Stimulated activated CD8-positive, alpha-beta memory T cell treated with anti-CD3 and anti-CD28 coated beads, Interleukin-15, amount 100 ng/mL, for 48 hours (primary cell): ENCODE data around the gene RGS6.

ENCODE experiments used
- DNase-seq, 2 donors: peaks; one replicate each; pipeline ENCODE4 v3.0.0-alpha.2; 2020; ENCODE audit warnings: low read depth in 2 of 2

The RGS6 gene

DNA sequence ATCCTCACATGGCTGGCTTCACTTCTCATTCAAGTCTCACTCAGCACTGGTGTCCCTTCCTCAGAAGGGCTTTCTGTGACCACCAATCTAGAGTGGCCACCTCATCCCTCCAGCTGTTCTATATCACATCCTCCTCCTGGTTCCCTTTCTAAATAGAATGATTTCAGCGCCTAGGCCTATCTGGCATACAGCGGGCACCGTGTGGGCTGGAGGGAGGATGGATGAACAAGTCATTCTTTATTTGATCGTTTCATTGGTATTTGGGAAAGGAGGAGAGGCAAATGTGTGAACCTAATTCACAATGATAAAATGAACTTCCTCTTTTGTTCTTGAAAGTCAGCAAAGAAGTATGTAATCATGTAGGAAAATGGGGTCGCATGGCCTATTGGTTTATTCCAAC is 567.5 kb downstream of the RGS6 start:
- DNase-seq: no peak

DNA sequence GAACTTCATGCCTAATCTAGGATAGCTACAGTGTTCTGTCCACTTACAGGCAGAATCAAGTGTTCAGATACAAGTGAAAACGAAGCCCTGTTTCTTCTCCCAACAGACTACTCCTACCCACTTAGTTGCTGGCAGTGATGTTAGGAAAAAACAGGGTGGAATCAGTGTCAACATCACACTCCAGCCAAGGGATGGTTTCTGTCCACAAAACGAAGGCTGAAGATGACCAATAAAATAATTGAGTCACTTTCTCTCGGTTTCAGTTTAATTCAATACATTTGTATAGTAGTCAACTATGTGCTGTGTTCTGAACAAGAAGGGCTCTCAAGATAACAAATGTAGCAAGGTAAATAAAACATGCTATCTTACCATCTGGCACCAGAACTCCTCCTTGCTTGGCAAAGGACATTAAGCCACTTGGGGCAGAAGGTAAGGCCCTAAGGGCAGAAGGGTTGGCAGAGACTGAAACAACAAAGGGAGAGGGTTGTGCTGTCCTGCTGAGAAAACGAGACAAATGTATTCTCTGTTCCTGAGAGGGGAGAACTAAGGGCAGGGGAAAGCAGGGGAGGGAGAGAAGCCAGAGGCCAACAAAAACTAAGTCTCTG is 568.1 kb downstream of the RGS6 start:
- no peak for DNase-seq

DNA sequence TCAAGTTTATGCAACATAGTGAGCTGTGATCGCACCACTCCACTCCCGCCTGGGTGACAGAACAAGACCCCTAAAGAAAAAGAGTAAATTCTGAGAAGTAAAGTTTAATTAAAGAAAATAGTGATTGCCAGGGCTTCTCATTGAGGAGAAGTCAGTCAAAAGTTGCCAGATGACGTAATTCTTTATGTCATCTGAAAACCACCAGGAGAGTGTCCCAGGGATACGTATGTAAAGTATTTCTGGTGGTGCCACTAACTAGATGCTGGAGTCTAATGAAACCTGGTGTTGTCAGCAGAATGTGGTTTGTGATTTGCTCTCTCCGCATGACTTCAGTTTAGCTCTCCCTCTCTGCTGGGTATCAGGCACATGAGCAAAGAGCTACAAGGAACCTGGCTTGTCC is 569.2 kb downstream of the RGS6 start:
- no peak for DNase-seq

DNA sequence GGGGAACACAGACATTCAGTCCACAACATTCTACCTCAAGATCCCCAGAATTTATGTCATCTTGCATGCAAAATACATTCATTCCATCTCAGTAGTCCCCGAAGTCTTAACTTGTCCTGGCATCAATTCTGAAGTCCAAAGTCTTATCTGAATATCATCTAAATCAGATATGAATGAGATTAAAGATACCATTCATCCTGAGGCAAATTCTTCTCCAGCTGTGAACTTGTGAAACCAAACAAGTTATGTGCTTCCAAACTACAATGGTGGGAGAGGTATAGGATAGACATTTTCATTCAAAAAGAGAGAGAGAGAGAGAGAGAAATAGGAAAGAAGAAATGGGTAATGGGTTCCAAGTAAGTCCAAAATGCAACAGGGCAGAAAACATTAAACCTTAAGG is 571.0 kb downstream of the RGS6 start:
- no peak for DNase-seq

DNA sequence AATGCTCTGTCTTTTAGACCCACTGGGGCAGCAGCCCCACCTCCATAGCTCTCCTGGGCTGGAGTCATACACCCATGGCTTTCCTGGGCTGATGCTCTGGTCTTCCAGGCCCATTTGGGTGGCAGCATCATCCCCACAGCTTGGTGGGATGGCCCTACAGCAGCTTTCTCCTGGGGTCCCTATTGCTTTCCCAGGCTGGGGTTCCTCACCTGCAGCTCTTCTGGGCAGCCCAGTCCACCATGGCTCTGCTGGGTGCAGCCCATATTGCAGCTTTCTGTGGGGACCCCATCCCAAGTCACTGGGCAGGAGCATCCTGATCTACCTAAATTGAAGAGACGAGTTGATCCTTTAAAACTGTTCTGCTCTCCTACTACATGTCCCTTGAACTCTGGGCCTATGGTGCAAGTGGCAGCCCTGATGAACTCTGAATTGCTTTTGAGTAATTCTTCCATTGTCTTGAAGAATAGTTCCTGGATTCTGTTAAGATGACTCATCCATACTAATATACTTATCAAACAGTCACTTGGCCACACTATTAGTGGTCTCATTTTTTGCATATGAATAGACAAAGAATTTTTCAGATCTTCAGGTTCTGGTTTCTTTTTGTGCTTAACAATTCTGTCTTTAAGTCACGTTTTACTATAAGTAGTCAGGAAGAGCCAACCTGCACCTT is 571.6 kb downstream of the RGS6 start:
- no peak for DNase-seq

DNA sequence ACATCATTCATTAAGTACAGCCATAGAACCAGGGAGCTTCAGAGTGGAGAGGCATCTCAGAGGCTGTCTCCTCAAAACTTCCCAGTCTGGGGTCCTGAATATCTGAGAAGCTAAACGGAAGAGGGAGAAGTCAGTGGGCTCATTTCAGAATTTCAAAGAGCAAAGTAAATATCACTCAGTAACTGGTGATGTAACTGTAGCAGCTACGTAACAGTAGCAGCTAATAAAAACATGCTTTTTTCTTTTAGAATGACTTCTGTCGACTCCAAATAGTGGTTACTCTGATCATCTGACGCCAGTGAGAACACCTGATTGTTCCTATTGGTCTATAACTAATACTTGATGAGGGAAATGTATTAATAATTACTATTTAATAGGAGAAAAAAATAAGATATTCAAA is 578.3 kb downstream of the RGS6 start:
- no peak for DNase-seq

DNA sequence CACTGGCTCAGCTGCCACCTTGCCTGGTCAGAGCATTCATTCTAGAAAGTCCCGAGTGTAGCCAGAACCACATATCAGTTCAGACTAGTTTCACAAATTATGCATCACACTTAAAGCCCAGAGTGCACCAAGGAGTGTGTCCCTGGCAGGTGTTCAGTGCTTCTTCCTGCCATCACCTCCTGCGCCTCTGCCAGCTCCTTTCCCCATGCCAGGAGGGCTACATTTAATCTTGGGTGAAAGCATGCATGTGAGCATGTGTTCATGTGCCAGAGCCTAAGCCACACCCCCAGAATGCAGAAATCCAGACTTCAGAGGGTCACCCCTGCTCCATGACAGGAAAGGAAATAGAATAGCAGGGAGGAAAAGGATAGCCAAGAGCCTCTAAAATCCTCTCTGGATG is 580.1 kb downstream of the RGS6 start:
- no peak for DNase-seq

DNA sequence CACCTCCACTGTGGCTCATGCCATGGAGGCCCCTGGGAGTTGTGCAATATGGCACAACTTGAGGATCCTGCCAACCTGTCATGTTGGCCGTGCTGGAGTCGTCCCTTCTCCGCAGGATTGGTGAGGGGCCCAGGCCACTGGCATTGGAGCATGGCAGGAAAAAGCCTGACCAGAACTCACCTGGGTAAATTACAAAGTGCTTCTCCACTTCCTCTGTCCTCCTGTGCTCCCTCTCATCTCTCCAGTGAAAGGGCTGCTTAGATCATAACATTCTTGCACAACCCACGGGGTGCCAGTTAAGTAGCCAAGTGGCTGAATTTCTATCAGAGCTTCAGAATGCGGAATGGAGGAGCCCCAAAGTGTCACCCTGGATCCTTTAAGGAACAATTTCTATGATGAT is 580.7 kb downstream of the RGS6 start:
- no peak for DNase-seq

DNA sequence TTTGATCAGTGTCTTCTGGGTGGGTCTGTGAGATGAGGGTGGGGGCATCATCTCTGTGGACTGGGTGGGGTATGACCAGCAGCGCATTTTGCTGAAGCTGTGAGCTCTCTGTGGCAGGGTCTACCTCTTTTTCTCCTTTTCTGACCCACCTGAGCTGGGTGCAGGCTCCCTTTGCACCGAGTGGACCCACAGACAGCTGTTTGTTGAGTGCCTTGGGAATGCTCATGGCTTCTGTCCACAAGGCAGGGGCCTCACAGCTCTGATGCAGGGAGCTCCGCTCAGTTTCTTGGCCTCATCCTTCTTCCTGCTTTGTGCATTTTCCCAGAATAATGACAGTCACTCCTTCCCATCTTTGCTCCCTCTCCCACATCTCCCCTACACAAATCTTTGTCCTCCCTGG is 581.1 kb downstream of the RGS6 start:
- no peak for DNase-seq

DNA sequence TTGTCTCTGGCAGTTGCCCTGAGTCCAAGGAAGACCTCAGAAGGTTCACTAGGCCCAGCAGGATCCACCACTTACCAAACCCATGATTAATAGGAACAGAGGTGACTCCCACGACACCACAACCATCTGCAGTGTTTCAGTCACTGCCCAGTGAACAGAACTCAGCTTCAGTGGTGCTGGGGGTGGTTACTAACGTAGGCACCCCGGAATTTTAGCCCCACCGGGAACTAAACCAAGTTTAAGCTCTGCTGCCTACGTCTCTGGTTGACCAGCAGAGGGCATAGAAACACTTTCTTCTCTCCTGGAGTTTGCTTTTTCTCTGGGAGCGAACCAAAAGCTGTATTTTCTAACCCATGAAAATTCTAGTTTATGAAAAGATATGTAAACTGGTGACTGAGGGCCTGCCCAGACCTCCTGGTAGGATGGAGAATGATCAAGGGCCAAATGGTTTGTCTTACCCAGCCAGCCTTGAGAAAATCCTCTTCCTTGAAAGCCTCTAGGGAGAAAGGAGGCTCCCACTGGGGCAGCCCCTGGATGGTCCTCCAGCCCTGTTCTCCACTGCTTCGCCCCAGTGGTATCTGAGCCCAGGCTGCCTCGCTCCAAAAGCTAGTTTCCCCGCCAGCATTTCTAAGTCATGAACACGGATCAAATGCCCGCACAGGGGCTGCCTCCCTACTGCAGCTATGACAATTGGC is 581.9 kb downstream of the RGS6 start:
- no peak for DNase-seq

DNA sequence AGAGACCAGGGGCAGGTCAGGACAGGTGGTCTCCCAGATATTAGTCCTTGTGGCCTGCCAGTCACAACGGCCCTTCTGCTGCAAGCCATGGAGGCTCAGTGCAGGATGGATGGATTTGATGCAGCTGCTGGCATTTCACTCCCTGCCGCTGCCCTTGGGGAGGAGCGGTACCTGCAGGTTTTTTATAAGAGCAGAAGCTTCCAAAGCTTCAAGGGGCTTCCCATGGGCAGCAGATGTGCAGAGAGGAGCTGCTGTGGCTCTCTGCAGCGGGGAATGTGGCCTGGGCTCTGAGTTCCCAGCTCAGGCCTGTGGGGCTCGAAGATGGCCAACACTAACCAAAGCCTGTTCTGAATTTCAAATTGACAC is 582.4 kb downstream of the RGS6 start:
- DNase-seq: no peak

DNA sequence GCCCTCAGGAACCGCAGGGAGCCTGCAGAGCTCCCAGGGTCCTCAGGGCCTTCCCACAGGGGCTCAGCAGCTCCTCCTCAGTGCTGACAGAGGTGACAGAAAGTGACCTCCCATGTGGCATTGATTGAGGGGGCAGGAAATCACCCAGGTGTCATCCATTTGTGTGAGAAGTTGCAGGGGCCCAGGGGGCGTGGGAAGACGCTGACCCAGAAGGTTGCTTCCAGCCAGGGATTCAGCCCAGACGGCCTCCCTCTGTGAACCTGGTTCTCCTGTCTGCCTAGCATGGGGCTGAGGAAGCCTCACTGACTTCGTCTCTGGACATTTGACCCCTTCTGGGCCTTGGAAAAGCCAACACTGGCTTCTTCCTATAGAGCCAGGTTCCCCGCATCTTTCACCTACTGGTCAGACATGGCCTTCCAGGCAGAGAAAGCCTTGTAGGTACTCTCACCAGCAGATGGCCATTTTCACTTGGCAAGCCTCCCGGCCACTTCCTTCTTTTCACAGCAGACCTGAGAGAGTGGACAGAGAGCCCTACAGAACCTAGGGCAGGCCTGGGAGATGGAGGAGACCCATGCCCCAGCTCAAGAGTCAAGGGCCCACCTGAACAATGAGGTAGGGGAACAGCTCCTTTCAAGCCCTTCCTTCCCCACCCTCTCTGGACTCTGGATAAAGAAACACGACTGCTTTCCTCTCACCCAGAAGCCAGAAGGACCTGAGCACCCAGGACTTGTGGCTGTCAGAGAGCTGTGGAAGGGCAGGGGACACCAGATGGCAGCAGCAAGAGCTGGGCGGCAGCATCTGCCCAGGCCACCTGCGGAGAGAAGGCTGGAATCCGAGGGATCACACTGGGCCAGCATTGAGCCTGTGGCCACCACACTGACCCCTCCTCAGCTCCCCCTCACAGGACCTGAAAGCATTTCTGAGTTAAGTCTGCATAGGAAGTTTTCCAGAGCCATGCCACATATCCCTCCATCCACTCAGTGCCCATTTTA is 583.8 kb downstream of the RGS6 start:
- no peak for DNase-seq

DNA sequence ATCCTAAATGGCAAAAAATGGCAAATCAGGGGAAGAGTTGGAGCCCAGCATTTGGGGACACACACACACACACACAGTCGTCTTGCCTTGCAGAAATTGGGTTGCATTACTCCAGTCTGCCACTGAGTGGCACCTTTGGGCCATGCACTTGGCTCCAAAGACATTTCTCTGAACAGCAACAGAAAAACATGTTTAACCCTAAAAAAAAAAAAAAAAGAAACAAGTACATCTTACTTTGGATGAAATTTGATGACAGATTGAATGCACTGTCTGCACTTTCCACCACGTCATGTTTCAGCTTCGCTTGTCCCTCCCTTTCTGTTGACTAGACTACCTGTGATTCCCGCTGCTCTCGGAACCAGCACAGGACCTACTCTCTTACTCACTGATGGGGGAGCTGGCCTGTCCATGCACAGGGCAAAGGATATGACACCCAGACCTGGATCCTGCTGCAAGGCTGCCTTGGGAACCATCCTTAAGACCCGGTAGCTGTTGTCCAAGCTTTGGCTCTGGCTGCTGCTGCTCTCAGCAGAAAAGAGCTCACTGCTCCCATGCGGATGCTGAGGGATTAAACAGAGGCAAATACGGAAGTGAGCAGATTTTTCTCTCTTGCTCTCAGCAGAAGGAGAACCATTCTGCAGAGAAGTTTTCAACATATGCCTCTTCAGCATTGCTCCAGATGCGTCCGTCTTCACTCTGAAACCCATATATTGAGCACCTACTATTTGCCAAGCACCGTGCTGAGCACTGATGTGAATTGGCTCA is 584.9 kb downstream of the RGS6 start:
- peak; percentile 32 to 52 for DNase-seq

DNA sequence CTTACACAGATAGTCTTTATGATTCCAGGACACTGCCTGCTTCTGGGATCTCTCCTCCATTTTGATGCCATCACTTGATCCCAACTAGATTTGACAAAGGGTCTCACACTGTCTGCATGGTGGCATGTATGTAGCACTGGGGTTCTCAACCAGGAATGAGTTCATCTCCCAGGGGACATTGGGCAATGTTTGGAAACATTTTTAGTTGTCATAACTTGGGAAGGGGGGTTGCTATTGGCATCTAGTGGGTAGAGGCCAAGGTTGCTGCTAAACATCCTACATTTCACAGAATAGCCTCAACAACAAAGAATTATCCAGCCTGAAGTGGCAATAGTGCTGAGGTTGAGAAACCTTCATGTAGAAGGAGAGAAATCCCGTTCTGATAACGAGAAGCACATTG is 585.5 kb downstream of the RGS6 start:
- no peak for DNase-seq

DNA sequence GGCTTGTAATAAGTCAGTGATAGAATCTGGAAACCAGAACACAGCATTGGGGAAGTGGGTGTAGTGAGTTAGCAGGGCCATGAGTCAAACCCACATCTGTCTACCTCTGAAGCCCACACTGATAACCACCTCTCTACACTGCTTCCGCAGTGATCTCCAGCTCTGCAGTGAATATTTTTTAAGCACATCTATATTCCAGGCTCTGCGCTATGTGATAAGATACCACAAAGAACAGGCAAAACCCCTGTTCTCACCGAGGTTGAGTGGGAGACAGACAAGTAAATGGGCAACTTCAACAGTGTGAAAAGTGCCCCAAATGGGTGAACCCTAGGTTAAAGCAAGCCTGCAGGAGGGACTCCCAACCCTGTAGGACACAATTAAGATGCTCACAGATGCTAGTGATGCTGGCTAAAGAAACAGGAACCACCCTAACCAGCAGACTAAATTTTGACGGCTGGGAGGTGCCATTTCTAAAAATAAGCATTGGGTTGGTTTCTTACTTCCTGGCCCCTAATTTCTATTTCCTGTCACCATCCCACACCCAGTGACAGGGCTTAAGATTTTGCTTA is 586.7 kb downstream of the RGS6 start:
- DNase-seq: peak in 1 of 2 donors; percentile 27

DNA sequence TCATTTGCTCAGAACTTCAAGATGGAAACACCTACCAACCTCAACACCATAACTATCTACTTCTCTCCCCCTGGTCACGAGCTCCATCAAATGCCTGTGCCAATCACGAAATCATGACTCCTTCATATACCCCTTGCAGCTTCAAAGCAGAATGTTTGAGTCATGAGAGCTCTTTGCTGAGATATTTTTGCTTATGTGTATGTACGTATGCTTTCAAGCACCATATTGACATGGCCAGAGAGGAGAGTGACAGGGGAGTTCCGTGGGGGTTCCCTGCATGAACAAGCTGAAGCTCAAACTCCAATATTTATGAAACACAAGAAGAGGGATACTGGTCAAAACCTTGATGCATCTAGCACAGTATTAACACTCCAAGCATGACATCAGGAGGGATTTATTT is 587.3 kb downstream of the RGS6 start:
- DNase-seq: peak in 1 of 2 donors; percentile 4

DNA sequence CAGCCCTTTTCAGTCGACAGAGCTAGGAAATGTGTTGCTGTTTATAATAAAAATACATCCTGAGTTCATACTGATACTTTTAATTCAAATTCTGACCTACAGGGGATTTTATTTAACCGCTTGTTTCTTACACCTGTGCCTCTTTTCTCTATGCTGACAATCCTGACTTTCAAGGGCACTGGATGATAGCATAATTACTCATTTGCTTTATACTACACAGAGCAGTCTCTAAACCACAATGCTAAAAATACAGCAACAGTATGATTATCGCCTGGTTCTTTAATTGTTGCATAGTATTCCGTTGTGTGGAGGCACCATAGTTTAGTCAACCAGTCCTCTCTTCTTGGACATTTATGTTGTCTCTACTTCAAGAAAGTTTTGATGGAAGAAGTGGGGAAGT is 588.8 kb downstream of the RGS6 start:
- no peak for DNase-seq

DNA sequence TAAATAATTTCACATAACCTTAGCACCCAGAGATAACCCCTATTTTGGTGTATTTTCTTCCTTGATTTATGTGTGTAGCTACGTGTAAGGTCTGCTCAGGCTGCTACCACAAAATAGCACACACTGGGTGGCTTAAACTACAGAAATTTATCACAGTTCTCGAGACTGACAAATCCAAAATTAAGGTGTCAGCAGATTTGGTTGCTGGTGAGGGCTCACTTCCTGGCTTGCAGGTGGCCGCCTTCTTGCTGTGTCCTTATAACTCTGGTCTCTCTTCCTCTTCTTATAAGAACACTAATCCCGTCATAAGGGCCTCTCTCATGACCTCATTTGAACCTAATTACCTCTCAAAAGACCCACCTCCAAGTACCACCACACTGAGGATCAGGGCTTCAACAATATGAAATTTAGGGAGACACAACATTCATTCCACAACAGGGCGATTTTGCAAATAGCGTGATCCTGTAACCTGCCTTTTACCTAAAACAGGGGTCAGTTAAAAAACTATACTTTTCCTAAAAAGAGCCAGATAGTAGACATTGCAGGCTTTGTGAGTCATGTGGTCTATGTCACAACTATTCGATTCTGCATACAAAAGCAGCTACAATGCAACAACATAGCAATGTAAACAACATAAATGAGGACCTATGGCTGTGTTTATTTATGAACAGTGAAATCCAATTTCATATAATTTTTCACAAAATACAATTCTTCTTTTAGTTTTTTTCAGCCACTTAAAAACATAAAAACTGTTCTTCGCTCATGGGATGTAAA is 589.9 kb downstream of the RGS6 start:
- no peak for DNase-seq

DNA sequence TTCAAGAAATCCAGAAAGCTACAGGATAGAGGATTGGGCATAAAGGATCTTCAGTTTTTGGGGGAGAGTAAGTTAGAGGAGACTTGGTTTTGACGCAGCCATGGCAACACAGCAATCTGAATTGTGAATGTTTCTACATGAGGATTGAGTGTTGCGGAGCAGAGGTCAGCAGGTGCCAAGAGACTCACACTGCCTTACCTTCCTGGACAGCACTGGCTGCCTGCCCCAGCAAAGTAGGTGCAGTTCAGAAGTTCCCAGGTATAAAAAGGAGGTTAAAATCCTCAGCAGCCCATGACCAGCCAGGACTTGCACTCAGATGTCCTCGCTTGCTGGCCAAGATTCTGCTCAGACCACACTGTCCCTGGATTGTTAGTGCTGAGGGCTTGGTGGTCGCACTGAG is 590.6 kb downstream of the RGS6 start:
- no peak for DNase-seq
